ENCODE results near the gene WDR4. TPM values are rescaled to one million over a fixed set of nuclear protein-coding genes. Genes with fewer than 3 reads are reported as not detected.

Gene WDR4
- total and polyA plus RNA-seq, 9 of the 15 experiments (the other 6 are each of a cell fraction or from before 2014, with no cell fraction given): 5.4 to 95.4 (median 32.1) TPM

Other genes starting within 250 kb of the WDR4 start
- not detected in 2 replicates for gene PDE9A, start 225.9 kb downstream of the WDR4 start, total RNA-seq (2014; rRNA removed)
- gene PDE9A, start 225.9 kb downstream of the WDR4 start, total RNA-seq (2014; rRNA removed; fragmentation: Illumina TruSeq; extraction: Trizol): not detected in 2 replicates
- not detected in 2 replicates for gene PDE9A, start 225.9 kb downstream of the WDR4 start, total RNA-seq (2015; rRNA removed; fragmentation: Illumina TruSeq; extraction: Trizol)
- 0.27 TPM in 1 of 2 replicates, not detected in the other for gene PDE9A, start 225.9 kb downstream of the WDR4 start, total RNA-seq (2021)
- 0.07 TPM in 1 of 2 replicates, not detected in the other for gene PDE9A, start 225.9 kb downstream of the WDR4 start, polyA plus RNA-seq (2011; rRNA removed)
- not detected in 2 replicates for gene PDE9A, start 225.9 kb downstream of the WDR4 start, polyA plus RNA-seq (2014; fragmentation: Illumina TruSeq; extraction: Trizol)
- not detected for gene PDE9A, start 225.9 kb downstream of the WDR4 start, polyA plus RNA-seq (2014; fragmentation: Nextera tagmentation; extraction: Ambion mirVana)
- gene PDE9A, start 225.9 kb downstream of the WDR4 start, polyA plus RNA-seq (2014; rRNA removed): not detected in 2 replicates
- gene NDUFV3, start 13.8 kb upstream of the WDR4 start, total RNA-seq (2014; rRNA removed): 87.8 and 89.7 TPM in 2 replicates
- gene NDUFV3, start 13.8 kb upstream of the WDR4 start, total RNA-seq (2014; rRNA removed; fragmentation: Illumina TruSeq; extraction: Trizol): 74.3 and 81.5 TPM in 2 replicates
- gene NDUFV3, start 13.8 kb upstream of the WDR4 start, total RNA-seq (2015; rRNA removed; fragmentation: Illumina TruSeq; extraction: Trizol): 79.7 and 80.6 TPM in 2 replicates
- gene NDUFV3, start 13.8 kb upstream of the WDR4 start, total RNA-seq (2021): 65.7 and 68.3 TPM in 2 replicates
- 37.2 and 41.9 TPM in 2 replicates for gene NDUFV3, start 13.8 kb upstream of the WDR4 start, polyA plus RNA-seq (2011; rRNA removed)
- gene NDUFV3, start 13.8 kb upstream of the WDR4 start, polyA plus RNA-seq (2014; fragmentation: Illumina TruSeq; extraction: Trizol): 63.0 and 77.9 TPM in 2 replicates
- gene NDUFV3, start 13.8 kb upstream of the WDR4 start, polyA plus RNA-seq (2014; fragmentation: Nextera tagmentation; extraction: Ambion mirVana): 10 to 100 TPM; 19.1 to 23.6 TPM
- 67.2 and 80.0 TPM in 2 replicates for gene NDUFV3, start 13.8 kb upstream of the WDR4 start, polyA plus RNA-seq (2014; rRNA removed)
- gene ERVH48-1, start 46.1 kb upstream of the WDR4 start, total RNA-seq (2014; rRNA removed): 0.09 TPM in 1 of 2 replicates, not detected in the other
- 0.06 TPM in 1 of 2 replicates, not detected in the other for gene ERVH48-1, start 46.1 kb upstream of the WDR4 start, total RNA-seq (2014; rRNA removed; fragmentation: Illumina TruSeq; extraction: Trizol)
- 0.08 TPM in 1 of 2 replicates, not detected in the other for gene ERVH48-1, start 46.1 kb upstream of the WDR4 start, total RNA-seq (2015; rRNA removed; fragmentation: Illumina TruSeq; extraction: Trizol)
- 0.09 TPM in 1 of 2 replicates, not detected in the other for gene ERVH48-1, start 46.1 kb upstream of the WDR4 start, total RNA-seq (2021)
- gene ERVH48-1, start 46.1 kb upstream of the WDR4 start, polyA plus RNA-seq (2011; rRNA removed): 0.22 and 0.49 TPM in 2 replicates
- gene ERVH48-1, start 46.1 kb upstream of the WDR4 start, polyA plus RNA-seq (2014; fragmentation: Illumina TruSeq; extraction: Trizol): 0.07 and 0.16 TPM in 2 replicates
- gene ERVH48-1, start 46.1 kb upstream of the WDR4 start, polyA plus RNA-seq (2014; fragmentation: Nextera tagmentation; extraction: Ambion mirVana): under 1 TPM; 0.08 to 0.15 TPM
- gene ERVH48-1, start 46.1 kb upstream of the WDR4 start, polyA plus RNA-seq (2014; rRNA removed): 0.11 and 0.20 TPM in 2 replicates
- gene PKNOX1, start 95.0 kb upstream of the WDR4 start, total RNA-seq (2014; rRNA removed): 9.6 and 13.2 TPM in 2 replicates
- gene PKNOX1, start 95.0 kb upstream of the WDR4 start, total RNA-seq (2014; rRNA removed; fragmentation: Illumina TruSeq; extraction: Trizol): 12.2 and 14.5 TPM in 2 replicates
- 7.1 and 10.0 TPM in 2 replicates for gene PKNOX1, start 95.0 kb upstream of the WDR4 start, total RNA-seq (2015; rRNA removed; fragmentation: Illumina TruSeq; extraction: Trizol)
- 11.7 and 14.9 TPM in 2 replicates for gene PKNOX1, start 95.0 kb upstream of the WDR4 start, total RNA-seq (2021)
- gene PKNOX1, start 95.0 kb upstream of the WDR4 start, polyA plus RNA-seq (2011; rRNA removed): 21.8 and 25.9 TPM in 2 replicates
- gene PKNOX1, start 95.0 kb upstream of the WDR4 start, polyA plus RNA-seq (2014; fragmentation: Illumina TruSeq; extraction: Trizol): 10.4 and 16.0 TPM in 2 replicates
- gene PKNOX1, start 95.0 kb upstream of the WDR4 start, polyA plus RNA-seq (2014; fragmentation: Nextera tagmentation; extraction: Ambion mirVana): 10 to 100 TPM in 1 of 2 experiments, 1 to 10 TPM in 1; 8.8 to 13.2 TPM
- 12.7 and 15.4 TPM in 2 replicates for gene PKNOX1, start 95.0 kb upstream of the WDR4 start, polyA plus RNA-seq (2014; rRNA removed)
- gene CBS, start 196.3 kb upstream of the WDR4 start, total RNA-seq (2014; rRNA removed): 248 and 305 TPM in 2 replicates
- 61.3 and 76.2 TPM in 2 replicates for gene CBS, start 196.3 kb upstream of the WDR4 start, total RNA-seq (2014; rRNA removed; fragmentation: Illumina TruSeq; extraction: Trizol)
- 95.1 and 105 TPM in 2 replicates for gene CBS, start 196.3 kb upstream of the WDR4 start, total RNA-seq (2015; rRNA removed; fragmentation: Illumina TruSeq; extraction: Trizol)
- gene CBS, start 196.3 kb upstream of the WDR4 start, total RNA-seq (2021): 364 and 419 TPM in 2 replicates
- 152 and 199 TPM in 2 replicates for gene CBS, start 196.3 kb upstream of the WDR4 start, polyA plus RNA-seq (2011; rRNA removed)
- 165 and 263 TPM in 2 replicates for gene CBS, start 196.3 kb upstream of the WDR4 start, polyA plus RNA-seq (2014; fragmentation: Illumina TruSeq; extraction: Trizol)
- 1 to 10 TPM; 4.6 to 9.0 TPM for gene CBS, start 196.3 kb upstream of the WDR4 start, polyA plus RNA-seq (2014; fragmentation: Nextera tagmentation; extraction: Ambion mirVana)
- 382 and 472 TPM in 2 replicates for gene CBS, start 196.3 kb upstream of the WDR4 start, polyA plus RNA-seq (2014; rRNA removed)
- 60.1 and 95.6 TPM in 2 replicates for gene U2AF1, start 228.0 kb upstream of the WDR4 start, total RNA-seq (2014; rRNA removed)
- 36.3 and 47.7 TPM in 2 replicates for gene U2AF1, start 228.0 kb upstream of the WDR4 start, total RNA-seq (2014; rRNA removed; fragmentation: Illumina TruSeq; extraction: Trizol)
- gene U2AF1, start 228.0 kb upstream of the WDR4 start, total RNA-seq (2015; rRNA removed; fragmentation: Illumina TruSeq; extraction: Trizol): 43.9 and 44.9 TPM in 2 replicates
- 27.2 and 29.6 TPM in 2 replicates for gene U2AF1, start 228.0 kb upstream of the WDR4 start, total RNA-seq (2021)
- 27.5 and 30.9 TPM in 2 replicates for gene U2AF1, start 228.0 kb upstream of the WDR4 start, polyA plus RNA-seq (2011; rRNA removed)
- 194 and 205 TPM in 2 replicates for gene U2AF1, start 228.0 kb upstream of the WDR4 start, polyA plus RNA-seq (2014; fragmentation: Illumina TruSeq; extraction: Trizol)
- gene U2AF1, start 228.0 kb upstream of the WDR4 start, polyA plus RNA-seq (2014; fragmentation: Nextera tagmentation; extraction: Ambion mirVana): 10 to 100 TPM; 87.0 to 88.1 TPM
- gene U2AF1, start 228.0 kb upstream of the WDR4 start, polyA plus RNA-seq (2014; rRNA removed): 173 and 213 TPM in 2 replicates